ENCODE data around the gene YAP1.

Gene YAP1

GRCh38 chr11:102143867-102144266, 33.6 kb downstream of the YAP1 start:
- no peak for TF ChIP-seq CTCF (conservative IDR thresholded peaks at IDR 0.05; ENCODE audit: low read depth, low read length)
- no peak for DNase-seq (ENCODE audit: low read depth)
- H3K4me3 ChIP-seq (ENCODE audit: low read depth, low read length) = no peak overlapping the region

- DNase-seq (ENCODE audit: low read depth) = peak; percentile 78
- TF ChIP-seq CTCF (conservative IDR thresholded peaks at IDR 0.05; ENCODE audit: low read depth, low read length) = no peak
- no peak overlapping the region for H3K4me3 ChIP-seq (ENCODE audit: low read depth, low read length)
Observed at GRCh38 chr11:102144357-102145355, 34.4 kb downstream of the YAP1 start.

GRCh38 chr11:102147015-102147414, 36.8 kb downstream of the YAP1 start:
- no peak for TF ChIP-seq CTCF (conservative IDR thresholded peaks at IDR 0.05; ENCODE audit: low read depth, low read length)
- DNase-seq (ENCODE audit: low read depth) = no peak
- H3K4me3 ChIP-seq (ENCODE audit: low read depth, low read length) = no peak overlapping the region

DNA sequence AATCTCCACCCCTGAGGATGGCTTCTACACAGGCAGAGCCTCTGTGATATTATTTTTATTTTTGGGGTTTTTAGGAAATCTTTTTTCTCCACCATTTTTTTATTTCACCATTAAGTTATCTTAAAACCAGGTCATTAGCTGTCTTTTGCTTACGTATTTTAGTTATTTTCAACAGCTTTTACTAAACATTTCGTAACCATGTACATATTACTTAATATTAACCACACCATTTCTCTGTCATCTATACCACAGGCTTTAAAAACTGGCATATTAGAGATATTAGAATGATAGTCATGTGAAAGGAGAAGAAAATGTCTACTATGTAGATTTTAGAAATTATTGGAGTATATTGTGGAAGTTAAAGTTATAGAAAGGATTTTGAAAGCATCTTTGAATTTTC, 37.4 kb downstream of the YAP1 start:
- no peak for DNase-seq (ENCODE audit: low read depth)
- no peak overlapping the region for H3K4me3 ChIP-seq (ENCODE audit: low read depth, low read length)
- TF ChIP-seq CTCF (conservative IDR thresholded peaks at IDR 0.05; ENCODE audit: low read depth, low read length) = no peak

DNA sequence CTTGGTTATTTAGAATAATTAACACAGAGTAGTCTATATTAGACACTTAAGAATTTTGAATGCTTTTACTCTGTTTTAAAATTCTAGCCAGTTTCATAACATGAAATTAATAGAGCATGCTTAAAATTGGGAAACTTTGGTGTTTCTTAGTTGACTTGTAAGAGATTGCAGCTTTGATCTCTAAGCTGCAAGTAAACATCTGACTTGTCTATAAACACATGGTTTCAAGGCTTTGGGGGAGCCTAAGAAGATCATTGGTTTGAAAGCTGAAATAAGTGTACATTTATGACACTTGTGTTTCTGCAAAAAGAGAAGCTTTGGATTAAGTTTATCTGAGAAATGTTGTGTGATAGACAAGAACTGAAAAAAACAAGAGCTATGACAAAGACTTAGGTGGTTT, 37.8 kb downstream of the YAP1 start:
- TF ChIP-seq CTCF (conservative IDR thresholded peaks at IDR 0.05; ENCODE audit: low read depth, low read length) = no peak
- no peak for DNase-seq (ENCODE audit: low read depth)
- H3K4me3 ChIP-seq (ENCODE audit: low read depth, low read length) = no peak overlapping the region

- no peak overlapping the region for H3K4me3 ChIP-seq (ENCODE audit: low read depth, low read length)
- no peak for DNase-seq (ENCODE audit: low read depth)
- no peak for TF ChIP-seq CTCF (conservative IDR thresholded peaks at IDR 0.05; ENCODE audit: low read depth, low read length)
Observed at GRCh38 chr11:102151784-102152525, 41.7 kb downstream of the YAP1 start.
